Measurements from ENCODE around the gene KRT78.

GRCh38 chr12:52831251-52831650 lies 17.5 kb downstream of the KRT78 start:
- TF ChIP-seq EZH2 (IDR thresholded peaks at IDR 0.05) (no peak), POLR2AphosphoS5 (IDR thresholded peaks at IDR 0.05; ENCODE audit: borderline replicate concordance, low read depth, low read length) (no peak)
